CD4-positive, alpha-beta T cell treated with Interleukin-6 for 4 hours (primary cell): ENCODE results near the gene GRIN1.
A peak's percentile ranks its signal among the peaks of the same experiment; 100 is the strongest.

Source experiments
- DNase-seq: peaks from one replicate; pipeline ENCODE4 v3.0.0-alpha.2; 2020; ENCODE audit warnings: mixed read lengths

GRIN1 gene

GRCh38 chr9:137198051-137198901, 59.3 kb downstream of the GRIN1 start:
- no peak for DNase-seq

- no peak for DNase-seq
These were observed 59.9 kb downstream of the GRIN1 start for GRCh38 chr9:137198902-137199283.

- DNase-seq = no peak
These were observed 60.6 kb downstream of the GRIN1 start for GRCh38 chr9:137199411-137200121.

DNA sequence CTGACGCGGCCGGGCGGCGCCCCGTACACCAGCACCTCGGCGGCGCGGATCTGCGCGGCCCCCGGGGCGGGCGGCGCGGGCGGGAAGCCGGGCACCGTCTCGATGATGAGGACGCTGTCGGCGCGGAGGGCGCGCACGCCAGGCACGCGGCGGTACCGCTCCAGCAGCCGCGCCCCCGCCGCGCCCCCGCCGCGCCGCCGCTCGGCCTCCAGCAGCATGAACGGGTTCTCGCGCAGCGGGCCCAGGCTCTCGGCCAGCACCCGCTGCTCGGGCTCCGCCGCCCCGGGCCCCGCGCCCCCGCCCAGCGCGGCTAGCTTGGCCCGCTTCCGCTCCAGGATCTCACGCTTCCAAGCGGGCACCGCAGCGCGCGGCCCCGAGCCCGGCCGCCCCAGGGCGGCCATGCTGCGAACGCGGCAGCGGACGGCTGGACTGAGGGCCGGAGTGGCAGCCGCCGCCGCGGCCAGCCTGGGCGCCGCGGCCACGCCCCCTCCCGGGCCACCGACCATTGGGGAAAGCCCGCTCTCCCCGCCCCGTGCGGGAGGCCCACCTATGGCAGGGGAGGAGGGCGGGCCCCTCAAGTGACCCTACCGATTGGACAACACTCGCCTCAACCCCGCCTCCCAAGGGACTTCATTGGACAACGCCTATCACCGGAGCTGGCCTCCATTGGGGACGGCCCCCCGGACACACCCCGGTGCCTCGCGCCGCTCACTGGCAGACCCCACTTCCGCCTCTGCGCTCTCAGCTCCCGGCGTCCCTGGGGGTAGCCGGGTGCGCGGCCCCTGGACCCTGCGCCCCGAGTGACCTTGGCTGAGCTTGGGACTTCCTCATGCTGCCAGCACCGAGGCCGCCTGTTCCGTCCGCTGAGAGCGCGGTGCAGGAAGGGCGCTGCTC, 61.6 kb downstream of the GRIN1 start, which contains the start of gene TPRN:
TPRN (minus strand) TSS at position 431 of the 894 bp plus-strand sequence; CDS start at position 401, 30 bp downstream.
- peak; percentile 99 for DNase-seq

GRCh38 chr9:137201205-137201868, 62.4 kb downstream of the GRIN1 start:
- no peak for DNase-seq

DNA sequence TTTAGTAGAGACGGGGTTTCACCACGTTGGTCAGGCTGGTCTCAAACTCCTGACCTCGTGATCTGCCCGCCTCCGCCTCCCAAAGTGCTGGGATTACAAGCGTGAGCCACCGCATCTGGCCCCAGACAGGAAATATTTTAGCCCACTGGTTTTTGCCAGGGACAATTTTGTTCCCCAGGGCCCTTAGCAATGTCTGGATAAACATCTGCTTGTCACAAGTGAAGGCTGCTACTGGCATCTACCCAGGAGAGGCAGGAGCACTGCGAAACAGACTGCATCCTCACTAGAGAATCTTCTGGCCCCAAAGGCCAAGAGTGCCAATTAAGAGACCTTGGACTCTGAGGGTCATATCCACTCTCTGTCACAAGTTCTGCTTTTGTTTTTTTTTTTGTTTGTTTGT, 64.0 kb downstream of the GRIN1 start:
- no peak for DNase-seq

DNA sequence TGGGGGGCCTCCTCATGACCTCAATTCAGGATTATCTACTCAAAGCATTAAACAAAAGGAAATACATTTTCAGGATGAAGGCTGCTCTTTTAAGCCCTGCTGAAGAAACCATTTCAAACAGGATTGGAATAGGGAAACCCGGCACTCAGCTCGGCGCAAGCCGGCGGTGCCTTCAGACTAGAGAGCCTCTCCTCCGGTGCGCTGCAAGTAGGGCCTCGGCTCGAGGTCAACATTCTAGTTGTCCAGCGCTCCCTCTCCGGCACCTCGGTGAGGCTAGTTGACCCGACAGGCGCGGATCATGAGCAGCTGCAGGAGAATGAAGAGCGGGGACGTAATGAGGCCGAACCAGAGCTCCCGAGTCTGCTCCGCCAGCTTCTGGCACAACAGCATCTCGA, 65.8 kb downstream of the GRIN1 start:
- DNase-seq = no peak

DNA sequence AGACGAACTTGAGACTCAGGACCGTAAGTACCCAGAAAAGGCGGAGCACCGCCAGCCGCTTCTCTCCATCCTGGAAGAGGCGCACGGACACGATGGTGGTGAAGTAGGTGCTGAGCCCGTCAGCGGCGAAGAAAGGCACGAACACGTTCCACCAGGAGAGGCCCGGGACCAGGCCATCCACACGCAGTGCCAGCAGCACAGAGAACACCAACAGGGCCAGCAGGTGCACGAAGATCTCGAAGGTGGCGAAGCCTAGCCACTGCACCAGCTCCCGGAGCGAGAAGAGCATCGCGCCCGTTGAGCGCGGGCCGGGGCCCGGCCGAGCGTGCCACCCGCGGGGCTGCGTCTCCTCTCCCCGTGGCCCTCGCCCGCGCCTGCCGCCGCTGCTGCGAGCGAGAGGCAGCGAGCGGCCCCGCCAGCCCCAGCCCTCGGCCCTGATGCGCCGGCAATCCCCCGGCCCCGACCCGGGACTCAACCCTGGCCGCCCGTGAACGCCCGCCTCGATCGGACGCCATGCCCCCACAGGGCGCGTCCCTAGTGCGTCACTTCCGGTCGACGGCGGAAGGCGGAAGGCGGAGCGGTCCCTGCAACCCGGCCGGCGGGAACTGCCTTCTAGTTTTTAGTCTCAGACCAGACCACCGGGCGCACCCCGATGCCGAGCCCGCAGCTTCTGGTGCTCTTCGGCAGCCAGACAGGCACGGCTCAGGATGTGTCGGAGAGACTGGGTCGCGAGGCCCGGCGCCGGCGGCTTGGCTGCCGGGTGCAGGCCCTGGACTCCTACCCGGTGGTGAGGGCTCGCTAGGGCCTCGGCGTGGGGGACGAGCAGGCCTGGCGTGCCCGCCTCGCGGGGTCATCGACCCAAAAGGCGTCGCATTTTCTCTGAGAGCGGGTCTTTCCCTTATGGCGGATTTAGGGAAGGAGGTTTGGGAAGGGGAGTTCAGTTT, 66.4 kb downstream of the GRIN1 start, which contains the start of the genes NDOR1 and TMEM203:
NDOR1 (plus strand) TSS at position 575 of the 944 bp plus-strand sequence; CDS start at position 653, 78 bp downstream.
TMEM203 (minus strand) TSS at position 523 of the 944 bp plus-strand sequence; CDS start at position 289, 234 bp downstream.
- DNase-seq = peak; percentile 93

DNA sequence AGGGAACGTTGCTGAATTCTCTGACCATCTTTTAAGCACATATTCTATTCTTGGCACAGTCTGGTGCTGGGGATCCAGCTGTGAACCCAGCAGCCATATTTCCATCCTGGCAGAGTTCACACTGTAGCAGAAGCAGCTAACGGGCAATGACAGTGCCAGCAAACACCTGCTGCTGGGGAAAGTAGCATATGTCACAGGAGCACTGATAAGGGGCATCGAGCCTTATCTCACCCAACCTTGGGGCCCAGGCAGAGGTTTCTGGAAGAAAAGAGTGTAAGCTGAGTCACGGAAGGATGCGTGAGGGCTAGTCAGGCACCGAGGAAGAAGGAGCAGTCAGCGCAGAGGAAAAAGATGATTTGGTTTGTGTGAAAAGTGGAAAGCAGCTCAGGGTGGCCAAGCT, 67.6 kb downstream of the GRIN1 start:
- no peak for DNase-seq

DNA sequence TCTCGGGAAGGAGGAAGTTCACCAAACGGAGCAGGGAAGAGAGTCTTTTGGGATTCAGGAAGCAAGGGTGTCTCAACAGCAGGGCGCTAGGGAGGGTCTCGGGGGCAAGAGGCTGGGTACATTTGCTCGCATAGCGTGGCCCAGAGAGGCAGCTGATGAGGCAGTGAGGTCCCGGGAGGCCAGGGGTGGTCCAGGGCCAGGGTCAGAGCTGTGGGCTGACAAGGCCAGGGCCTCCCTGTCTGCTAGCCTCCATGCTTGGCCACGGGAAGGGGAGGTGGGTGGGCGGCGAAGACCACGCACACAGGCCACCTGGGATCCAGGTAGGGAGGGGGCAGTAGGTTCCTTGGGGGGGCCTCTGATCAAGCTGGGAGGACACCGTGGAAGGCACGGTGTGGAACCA, 72.6 kb downstream of the GRIN1 start:
- DNase-seq = no peak

GRCh38 chr9:137212520-137212919, 73.6 kb downstream of the GRIN1 start:
- no peak for DNase-seq

- DNase-seq = no peak
These were observed 74.5 kb downstream of the GRIN1 start for GRCh38 chr9:137213160-137214060.

DNA sequence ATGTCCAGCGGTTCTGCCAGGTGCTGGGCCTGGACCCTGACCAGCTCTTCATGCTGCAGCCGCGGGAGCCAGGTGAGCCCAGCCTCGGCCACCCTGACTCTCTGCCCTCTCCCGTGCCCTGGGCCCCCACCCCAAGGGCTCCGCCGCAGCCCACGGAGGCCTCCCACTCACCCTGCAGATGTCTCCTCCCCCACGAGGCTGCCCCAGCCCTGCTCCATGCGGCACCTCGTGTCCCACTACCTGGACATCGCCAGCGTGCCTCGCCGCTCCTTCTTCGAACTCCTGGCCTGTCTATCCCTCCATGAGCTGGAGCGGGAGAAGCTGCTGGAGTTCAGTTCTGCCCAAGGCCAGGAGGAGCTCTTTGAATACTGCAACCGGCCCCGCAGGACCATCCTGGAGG, 75.7 kb downstream of the GRIN1 start:
- no peak for DNase-seq

DNA sequence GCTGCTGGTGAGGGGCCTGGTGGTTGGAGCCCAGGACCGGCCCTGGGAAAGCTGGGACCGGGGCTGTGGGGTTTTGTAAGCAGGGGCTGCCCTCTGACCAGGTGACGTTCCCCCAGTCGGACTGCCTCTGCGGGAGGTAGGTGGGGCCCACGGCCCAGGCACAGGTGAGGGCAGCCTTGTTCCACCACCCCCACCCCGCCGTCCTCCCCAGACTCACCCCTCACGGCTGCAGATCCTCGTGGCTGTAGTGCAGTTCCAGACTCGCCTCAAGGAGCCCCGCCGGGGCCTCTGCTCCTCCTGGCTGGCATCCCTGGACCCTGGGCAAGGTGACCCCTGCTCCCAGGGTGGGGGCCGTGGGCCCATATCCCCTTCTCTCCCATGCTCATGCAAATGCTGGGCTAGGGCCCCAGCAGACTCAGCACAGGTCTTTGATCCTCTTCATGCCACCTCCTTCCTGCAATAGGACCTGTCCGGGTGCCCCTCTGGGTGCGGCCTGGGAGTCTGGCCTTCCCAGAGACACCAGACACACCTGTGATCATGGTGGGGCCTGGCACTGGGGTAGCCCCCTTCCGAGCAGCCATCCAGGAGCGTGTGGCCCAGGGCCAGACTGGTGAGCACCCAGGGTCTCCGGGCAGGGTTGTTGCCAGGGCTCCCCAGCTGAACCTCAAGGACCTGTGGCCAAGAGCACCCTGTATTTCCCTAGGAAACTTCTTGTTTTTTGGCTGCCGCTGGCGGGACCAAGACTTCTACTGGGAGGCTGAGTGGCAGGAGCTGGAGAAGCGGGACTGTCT, 76.4 kb downstream of the GRIN1 start:
- DNase-seq = no peak

DNA sequence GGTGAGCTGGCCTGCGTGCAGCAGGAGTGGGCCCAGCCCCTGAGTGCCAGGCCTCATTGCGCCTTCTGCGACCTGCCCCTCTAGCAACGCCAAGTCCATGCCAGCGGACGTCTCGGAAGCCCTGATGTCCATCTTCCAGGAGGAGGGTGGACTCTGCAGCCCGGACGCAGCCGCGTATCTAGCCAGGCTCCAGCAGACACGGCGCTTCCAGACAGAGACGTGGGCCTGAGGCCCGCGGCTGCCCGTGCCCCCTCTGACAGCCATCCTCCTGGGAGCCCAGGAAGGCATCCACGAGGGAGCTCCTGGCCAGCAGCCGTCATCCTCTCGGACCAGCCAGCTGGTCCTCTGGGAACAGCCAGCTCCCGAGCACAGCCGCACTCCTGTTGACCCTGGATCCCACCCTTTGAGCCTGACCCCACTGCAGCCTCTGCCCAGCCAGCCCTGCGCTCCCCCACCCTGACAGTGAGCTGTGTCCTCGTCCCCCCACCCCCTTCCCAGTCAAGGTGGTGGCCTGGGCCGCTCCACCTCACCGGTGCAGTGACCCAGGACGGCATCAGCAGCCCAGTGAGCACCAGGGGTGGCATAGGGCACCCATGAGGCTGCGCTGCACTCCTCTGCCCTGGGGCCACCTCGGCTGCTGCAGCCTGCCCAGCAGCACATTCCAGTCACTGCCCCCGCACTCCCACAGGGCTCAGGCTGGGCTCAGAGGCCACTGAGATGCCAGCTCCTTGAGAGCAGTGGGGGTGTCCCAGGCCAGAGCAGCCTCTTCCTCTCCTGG, 77.4 kb downstream of the GRIN1 start:
- no peak for DNase-seq

DNA sequence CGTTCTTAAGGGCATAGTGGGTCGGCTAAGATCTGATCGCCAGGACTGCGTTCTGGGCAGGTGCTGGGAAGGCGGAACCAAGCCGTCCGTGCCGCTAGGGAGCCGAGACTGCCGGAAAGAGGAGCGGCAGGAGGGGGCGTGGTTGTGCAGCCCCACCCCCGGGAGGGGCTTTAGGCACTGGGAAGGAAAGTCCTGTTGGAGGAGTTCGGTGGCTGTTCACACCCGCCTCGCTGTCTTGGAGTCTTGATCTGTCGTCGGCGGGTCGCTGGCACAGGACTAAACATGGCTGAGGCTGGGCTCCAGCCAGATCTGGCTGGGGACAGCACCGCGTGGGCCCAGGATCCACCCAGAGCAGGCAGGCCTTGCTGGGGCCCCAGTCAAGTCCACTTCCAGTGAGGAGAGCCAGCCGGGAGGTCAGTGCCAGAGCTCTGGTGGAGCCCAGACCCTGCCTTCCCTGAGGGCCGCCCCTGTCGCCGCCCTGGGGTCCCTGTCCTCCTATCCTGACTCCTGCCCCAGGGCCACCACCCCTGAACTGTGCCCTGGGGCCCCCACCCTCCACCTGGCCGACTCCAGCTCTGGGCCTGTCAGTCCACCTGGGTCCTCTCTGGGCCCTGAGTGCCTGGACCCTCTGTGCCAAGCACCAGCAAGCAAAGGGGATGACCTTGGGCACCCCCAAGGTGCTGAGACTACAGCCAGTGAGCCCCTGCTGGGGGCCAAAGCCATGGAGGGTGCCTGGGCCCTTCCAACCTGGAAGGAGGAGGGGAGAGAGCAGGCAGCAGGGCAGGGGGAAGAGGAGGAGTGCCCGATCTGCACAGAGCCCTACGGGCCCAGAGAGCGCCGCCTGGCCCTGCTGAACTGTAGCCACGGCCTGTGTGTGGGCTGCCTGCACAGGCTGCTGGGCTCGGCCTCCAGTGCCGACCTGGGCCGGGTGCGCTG, 78.6 kb downstream of the GRIN1 start:
- peak; percentile 30 for DNase-seq

GRCh38 chr9:137218212-137218753, 79.3 kb downstream of the GRIN1 start:
- DNase-seq = no peak
